ENCODE results near the gene SLC20A1.

Gene SLC20A1

GRCh38 chr2:112669667-112670066 lies 23.9 kb downstream of the SLC20A1 start:
- no peak for TF ChIP-seq EZH2phosphoT487 (IDR thresholded peaks at IDR 0.05; ENCODE audit: low read length)
- TF ChIP-seq CTCF (IDR thresholded peaks at IDR 0.05; ENCODE audit: low read length): no peak
- no peak for TF ChIP-seq EZH2 (optimal IDR thresholded peaks at IDR 0.05; ENCODE audit: low read depth, low read length)
- H3K36me3 ChIP-seq (replicated peaks; ENCODE audit: insufficient read depth, low read length): no peaks in the 10 kb centered on the region
- no peaks in the 10 kb centered on the region for H3K9me2 ChIP-seq (replicated peaks; ENCODE audit: insufficient read depth, low read length)
- H3K4me3 ChIP-seq (ENCODE audit: low read length): no peak overlapping the region
- H3K9ac ChIP-seq (ENCODE audit: low read length): no peak overlapping the region
- H3F3A ChIP-seq (ENCODE audit: insufficient read depth, low read length): no peaks in the 10 kb centered on the region; the same call in 1 of the 2 replicates
- H4K20me1 ChIP-seq (ENCODE audit: insufficient read depth, low read length): no peaks in the 10 kb centered on the region
- H3K9me3 ChIP-seq (replicated peaks; ENCODE audit: insufficient read depth, low read length): no peaks in the 10 kb centered on the region
- H3K27ac ChIP-seq (ENCODE audit: low read length): no peak overlapping the region
- H3K79me2 ChIP-seq (ENCODE audit: low read length): no peaks in the 10 kb centered on the region
- no peak overlapping the region for H3K4me2 ChIP-seq (ENCODE audit: low read depth, low read length)
- DNase-seq: no peak
- H3K4me1 ChIP-seq (ENCODE audit: low read length): no peaks in the 10 kb centered on the region
- H3K27me3 ChIP-seq (replicated peaks; ENCODE audit: insufficient read depth, low read length): no peaks in the 10 kb centered on the region
- no peak overlapping the region for H2AFZ ChIP-seq (ENCODE audit: low read length)

GRCh38 chr2:112670252-112671022 lies 24.7 kb downstream of the SLC20A1 start:
- no peak overlapping the region for H3K27ac ChIP-seq (ENCODE audit: low read length)
- H3K4me3 ChIP-seq (ENCODE audit: low read length): no peak overlapping the region
- H3K9ac ChIP-seq (ENCODE audit: low read length): no peak overlapping the region
- TF ChIP-seq EZH2 (optimal IDR thresholded peaks at IDR 0.05; ENCODE audit: low read depth, low read length) (no peak), CTCF (IDR thresholded peaks at IDR 0.05; ENCODE audit: low read length) (no peak), EZH2phosphoT487 (IDR thresholded peaks at IDR 0.05; ENCODE audit: low read length) (no peak)
- no peak for DNase-seq
- H4K20me1 ChIP-seq (ENCODE audit: insufficient read depth, low read length): no peaks in the 10 kb centered on the region
- no peaks in the 10 kb centered on the region for H3K27me3 ChIP-seq (replicated peaks; ENCODE audit: insufficient read depth, low read length)
- H3K4me2 ChIP-seq (ENCODE audit: low read depth, low read length): no peak overlapping the region
- H3F3A ChIP-seq (ENCODE audit: insufficient read depth, low read length): no peaks in the 10 kb centered on the region
- H3K9me3 ChIP-seq (replicated peaks; ENCODE audit: insufficient read depth, low read length): no peaks in the 10 kb centered on the region
- H2AFZ ChIP-seq (ENCODE audit: low read length): no peak overlapping the region
- H3K9me2 ChIP-seq (replicated peaks; ENCODE audit: insufficient read depth, low read length): no peaks in the 10 kb centered on the region
- H3K79me2 ChIP-seq (ENCODE audit: low read length): no peaks in the 10 kb centered on the region
- H3K4me1 ChIP-seq (ENCODE audit: low read length): no peaks in the 10 kb centered on the region
- no peaks in the 10 kb centered on the region for H3K36me3 ChIP-seq (replicated peaks; ENCODE audit: insufficient read depth, low read length)

GRCh38 chr2:112671801-112672200 lies 26.1 kb downstream of the SLC20A1 start:
- no peak overlapping the region for H3K27ac ChIP-seq (ENCODE audit: low read length)
- H3K27me3 ChIP-seq (replicated peaks; ENCODE audit: insufficient read depth, low read length): no peaks in the 10 kb centered on the region
- H3K9me3 ChIP-seq (replicated peaks; ENCODE audit: insufficient read depth, low read length): no peaks in the 10 kb centered on the region
- TF ChIP-seq EZH2phosphoT487 (IDR thresholded peaks at IDR 0.05; ENCODE audit: low read length): no peak
- no peak for TF ChIP-seq EZH2 (optimal IDR thresholded peaks at IDR 0.05; ENCODE audit: low read depth, low read length)
- TF ChIP-seq CTCF (IDR thresholded peaks at IDR 0.05; ENCODE audit: low read length): no peak
- H3K4me3 ChIP-seq (ENCODE audit: low read length): no peak overlapping the region
- H3K79me2 ChIP-seq (ENCODE audit: low read length): no peaks in the 10 kb centered on the region
- H3K9me2 ChIP-seq (replicated peaks; ENCODE audit: insufficient read depth, low read length): no peaks in the 10 kb centered on the region
- no peak for DNase-seq
- H3K4me2 ChIP-seq (ENCODE audit: low read depth, low read length): no peak overlapping the region
- H3F3A ChIP-seq (ENCODE audit: insufficient read depth, low read length): no peaks in the 10 kb centered on the region
- no peak overlapping the region for H3K9ac ChIP-seq (ENCODE audit: low read length)
- H3K36me3 ChIP-seq (replicated peaks; ENCODE audit: insufficient read depth, low read length): no peaks in the 10 kb centered on the region
- no peaks in the 10 kb centered on the region for H4K20me1 ChIP-seq (ENCODE audit: insufficient read depth, low read length)
- no peak overlapping the region for H2AFZ ChIP-seq (ENCODE audit: low read length)
- H3K4me1 ChIP-seq (ENCODE audit: low read length): no peaks in the 10 kb centered on the region
